GM23338 (cell line): ENCODE measurements around the gene SP140L. TPM values are rescaled to one million over a fixed set of nuclear protein-coding genes. Genes with fewer than 3 reads are reported as not detected.
A peak's percentile ranks its signal among the peaks of the same experiment; 100 is the strongest.

Experiments
- ATAC-seq: fragments of 200-7000 bp; cut with Tn5 transposase; 3 replicates; pipeline ENCODE4 v1.9.1; 2020
- DNase-seq: peaks from one replicate; pipeline ENCODE4 v3.0.0-alpha.2; 2015; ENCODE audit warnings: low spot score
- H2AFZ ChIP-seq: fragments of 200-600 bp; sonication (generic); 2 replicates; pipeline ENCODE4 v1.8.0; 2016; ENCODE audit warnings: antibody characterized with exemption, mild to moderate bottlenecking, moderate library complexity
- H3F3A ChIP-seq: fragments of 200-600 bp; sonication (generic); replicated peaks from 2 replicates; pipeline ENCODE4 v1.8.0; 2017; ENCODE audit warnings: antibody characterized with exemption, mixed run types, low read depth
- H3K27ac ChIP-seq: fragments of 200-600 bp; sonication (generic); 2 replicates; pipeline ENCODE4 v1.6.1; 2016; ENCODE audit warnings: low read depth
- H3K27me3 ChIP-seq: fragments of 200-600 bp; sonication (generic); 2 replicates; pipeline ENCODE4 v1.8.0; 2016; ENCODE audit warnings: mild to moderate bottlenecking, mixed run types, moderate library complexity; ENCODE audit not compliant: insufficient read depth
- H3K36me3 ChIP-seq: fragments of 200-600 bp; sonication (generic); 2 replicates; pipeline ENCODE4 v1.8.0; 2016; ENCODE audit warnings: mild to moderate bottlenecking; ENCODE audit not compliant: insufficient read depth
- H3K4me1 ChIP-seq: fragments of 200-600 bp; sonication (generic); 2 replicates; pipeline ENCODE4 v1.8.0; 2016; ENCODE audit warnings: mild to moderate bottlenecking, moderate library complexity; ENCODE audit not compliant: insufficient read depth
- H3K4me2 ChIP-seq: fragments of 200-600 bp; sonication (generic); 2 replicates; pipeline ENCODE4 v1.7.1; 2017; ENCODE audit warnings: mixed run types
- H3K4me3 ChIP-seq: fragments of 200-600 bp; sonication (generic); 2 replicates; pipeline ENCODE4 v1.6.1; 2016; ENCODE audit warnings: mixed run types
- H3K79me2 ChIP-seq: fragments of 200-600 bp; sonication (generic); replicated peaks from 2 replicates; pipeline ENCODE4 v1.8.0; 2017; ENCODE audit warnings: mild to moderate bottlenecking; ENCODE audit not compliant: insufficient read depth
- H3K9me2 ChIP-seq: fragments of 200-600 bp; sonication (generic); 2 replicates; pipeline ENCODE4 v1.8.0; 2017; ENCODE audit not compliant: insufficient read depth
- H4K20me1 ChIP-seq: fragments of 200-600 bp; sonication (generic); replicated peaks from 2 replicates; pipeline ENCODE4 v1.8.0; 2017; ENCODE audit warnings: mild to moderate bottlenecking; ENCODE audit not compliant: insufficient read depth
- H3K27ac Mint-ChIP-seq: 2 replicates; pipeline ENCODE4 v1.8.0; 2020; ENCODE audit warnings: inconsistent platforms, mild to moderate bottlenecking, moderate library complexity, mixed read lengths
- H3K27me3 Mint-ChIP-seq: 3 replicates; pipeline ENCODE4 v1.8.0; 2022; ENCODE audit warnings: low read depth, mild to moderate bottlenecking, moderate library complexity, mixed read lengths, inconsistent platforms; ENCODE audit not compliant: insufficient read depth, poor library complexity
- H3K36me3 Mint-ChIP-seq: 3 replicates; pipeline ENCODE4 v1.8.0; 2021; ENCODE audit warnings: low read depth, mild to moderate bottlenecking, inconsistent platforms, moderate library complexity, mixed read lengths
- H3K4me1 Mint-ChIP-seq: 3 replicates; pipeline ENCODE4 v1.8.0; 2020; ENCODE audit warnings: mild to moderate bottlenecking, inconsistent platforms, mixed read lengths
- H3K4me3 Mint-ChIP-seq: 3 replicates; pipeline ENCODE4 v1.8.0; 2021; ENCODE audit warnings: moderate library complexity, mild to moderate bottlenecking, inconsistent platforms, mixed read lengths
- H3K9me3 Mint-ChIP-seq: 3 replicates; pipeline ENCODE4 v1.8.0; 2020; ENCODE audit warnings: moderate library complexity, mild to moderate bottlenecking, inconsistent platforms, mixed read lengths
- CTCF ChIP-seq, 2 experiments: fragments of 200-600 bp in 1 of 2; sonication (generic) in 1 of 2; conservative IDR thresholded peaks; 2 replicates each; pipeline versions ENCODE4 v1.5.1 to v1.6.1; 2016 to 2017; ENCODE audit warnings: antibody characterized with exemption in 2 of 2, low read depth in 2 of 2, mild to moderate bottlenecking in 2 of 2, moderate library complexity in 1 of 2
- ETS1 ChIP-seq: IDR thresholded peaks from 2 replicates; pipeline ENCODE4 v1.6.1; 2016; ENCODE audit warnings: antibody characterized with exemption
- EZH2phosphoT487 ChIP-seq: fragments of 200-600 bp; sonication (generic); IDR thresholded peaks from one replicate; pipeline ENCODE4 v1.8.1; 2018; ENCODE audit warnings: antibody characterized with exemption; ENCODE audit not compliant: unreplicated experiment
- JUNB ChIP-seq: IDR thresholded peaks from one replicate; pipeline ENCODE4 v1.6.1; 2016; ENCODE audit warnings: antibody characterized with exemption; ENCODE audit not compliant: unreplicated experiment
- NANOG ChIP-seq: IDR thresholded peaks from 2 replicates; pipeline ENCODE4 v1.6.1; 2016; ENCODE audit warnings: antibody characterized with exemption, borderline replicate concordance
- POLR2AphosphoS5 ChIP-seq: IDR thresholded peaks from 2 replicates; pipeline ENCODE4 v1.6.1; 2016; ENCODE audit warnings: antibody characterized with exemption, low read depth
- ZNF114 ChIP-seq: fragments of 250-450 bp; sonication (Bioruptor Pico); IDR thresholded peaks from 2 replicates; pipeline ENCODE4 v1.5.0; 2020; ENCODE audit warnings: mild to moderate bottlenecking, moderate library complexity
- ZNF331 ChIP-seq: fragments of 250-450 bp; sonication (Bioruptor Pico); IDR thresholded peaks from 2 replicates; pipeline ENCODE4 v1.5.0; 2020; ENCODE audit warnings: low read depth, mild to moderate bottlenecking, moderate library complexity
- ZNF462 ChIP-seq: fragments of 250-450 bp; sonication (Bioruptor Pico); IDR thresholded peaks from 2 replicates; pipeline ENCODE4 v1.5.0; 2020; ENCODE audit warnings: mild to moderate bottlenecking, moderate library complexity
- polyA plus RNA-seq: library from polyadenylated mRNA; unstranded; fragments of >200 nt; fragmentation: Nextera tagmentation; extraction: Ambion mirVana; gene quantifications from 2 replicates; pipeline ENCODE4 v1.2.1, GENCODE V29; 2016
- total RNA-seq: library from RNA; depleted of rRNA; stranded (reverse); fragments of >200 nt; shearing (Covaris generic); gene quantifications from 2 replicates; pipeline ENCODE4 v1.2.3, GENCODE V29; 2014

The SP140L gene
- total and polyA plus RNA-seq, 2 experiments from 2014 or later, result 1.3 to 1.7 TPM

GRCh38 chr2:230410263-230410662 lies 83.3 kb downstream of the SP140L start (continued):
- TF ChIP-seq ETS1 (no peak), ZNF331 (CRISPR knock-in tag) (no peak), NANOG (no peak), JUNB (no peak), EZH2phosphoT487 (no peak)

- Histone ChIP-seq H3K9me2 (peaks cover 4% of the 10 kb centered on the region), H3F3A (no peaks in the 10 kb centered on the region), H2AFZ (peak overlapping the region; percentile 98), H3K36me3 (no peaks in the 10 kb centered on the region), H3K79me2 (no peaks in the 10 kb centered on the region), H4K20me1 (no peaks in the 10 kb centered on the region), H3K4me3 (peak overlapping the region; percentile 75), H3K4me1 (no peaks in the 10 kb centered on the region), H3K27me3 (peaks cover 20% of the 10 kb centered on the region), H3K27ac (no peak overlapping the region), H3K4me2 (peak overlapping the region; percentile 88)
- Mint-ChIP-seq H3K9me3 (no peaks in the 10 kb centered on the region; the same call in 2 of the 3 replicates), H3K27ac (no peak overlapping the region), H3K36me3 (no peaks in the 10 kb centered on the region), H3K4me1 (peaks cover 2% of the 10 kb centered on the region; the same call in 2 of the 3 replicates), H3K4me3 (peak overlapping the region; percentile 88), H3K27me3 (peaks cover 26% of the 10 kb centered on the region)
- TF ChIP-seq POLR2AphosphoS5, result no peak
- no peak for TF ChIP-seq ZNF462 (CRISPR knock-in tag)
- no peak for TF ChIP-seq JUNB
- TF ChIP-seq ZNF331 (CRISPR knock-in tag), result no peak
- TF ChIP-seq CTCF (conservative IDR thresholded peaks at IDR 0.05; ENCODE audit: low read depth in 2 of 2), result no peak
- no peak for TF ChIP-seq ZNF114 (CRISPR knock-in tag)
- ATAC-seq, result no peak
- DNase-seq, result peak; percentile 2
Observed at GRCh38 chr2:230410861-230411569, 84.0 kb downstream of the SP140L start.
